ENCODE measurements around the gene TMEM201.
"Not testable (repeated sequence)": the region's sequence is repeated elsewhere in the genome, so short reads cannot be mapped to it uniquely, and the experiment has no call there.

Gene TMEM201

DNA sequence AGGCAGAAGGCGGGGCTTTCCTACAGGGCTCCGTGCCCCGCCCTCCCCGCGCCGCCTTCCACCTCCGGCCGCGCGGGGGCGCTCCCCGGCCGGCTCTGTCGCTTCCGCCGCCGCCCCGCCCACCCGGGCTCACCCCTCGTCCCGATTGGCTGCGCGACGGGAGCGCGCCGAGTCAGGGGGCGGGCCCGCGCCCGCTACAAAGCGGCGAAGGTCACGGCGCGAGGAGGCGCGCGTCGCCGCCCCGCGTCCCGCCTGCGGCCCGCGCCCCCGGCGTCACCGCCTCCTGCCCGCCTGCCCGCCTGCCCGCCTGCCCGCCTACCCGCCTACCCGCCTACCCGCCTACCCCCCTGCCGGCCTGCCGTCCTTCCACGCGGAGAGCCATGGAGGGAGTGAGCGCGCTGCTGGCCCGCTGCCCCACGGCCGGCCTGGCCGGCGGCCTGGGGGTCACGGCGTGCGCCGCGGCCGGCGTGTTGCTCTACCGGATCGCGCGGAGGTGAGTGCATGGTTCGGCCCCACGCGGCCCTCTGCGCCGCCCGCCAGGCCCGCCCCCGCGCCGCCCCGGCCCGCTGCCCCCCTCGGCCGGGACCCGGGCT is at the start of gene TMEM201:
TSS of gene TMEM201 (plus strand) at position 361 of the 593 bp plus-strand sequence. CDS start at position 381, 20 bp downstream.
- DNase-seq (ENCODE audit: low read depth), result peak; percentile 87

GRCh38 chr1:9539165-9539828 is 49.4 kb upstream of the TMEM201 start, which contains the start of gene SLC25A33:
Gene SLC25A33, plus strand, starts transcription at chr1:9539465. Its CDS starts 227 bp downstream, at chr1:9539692.
- DNase-seq (ENCODE audit: low read depth), result peak; percentile 97

DNA sequence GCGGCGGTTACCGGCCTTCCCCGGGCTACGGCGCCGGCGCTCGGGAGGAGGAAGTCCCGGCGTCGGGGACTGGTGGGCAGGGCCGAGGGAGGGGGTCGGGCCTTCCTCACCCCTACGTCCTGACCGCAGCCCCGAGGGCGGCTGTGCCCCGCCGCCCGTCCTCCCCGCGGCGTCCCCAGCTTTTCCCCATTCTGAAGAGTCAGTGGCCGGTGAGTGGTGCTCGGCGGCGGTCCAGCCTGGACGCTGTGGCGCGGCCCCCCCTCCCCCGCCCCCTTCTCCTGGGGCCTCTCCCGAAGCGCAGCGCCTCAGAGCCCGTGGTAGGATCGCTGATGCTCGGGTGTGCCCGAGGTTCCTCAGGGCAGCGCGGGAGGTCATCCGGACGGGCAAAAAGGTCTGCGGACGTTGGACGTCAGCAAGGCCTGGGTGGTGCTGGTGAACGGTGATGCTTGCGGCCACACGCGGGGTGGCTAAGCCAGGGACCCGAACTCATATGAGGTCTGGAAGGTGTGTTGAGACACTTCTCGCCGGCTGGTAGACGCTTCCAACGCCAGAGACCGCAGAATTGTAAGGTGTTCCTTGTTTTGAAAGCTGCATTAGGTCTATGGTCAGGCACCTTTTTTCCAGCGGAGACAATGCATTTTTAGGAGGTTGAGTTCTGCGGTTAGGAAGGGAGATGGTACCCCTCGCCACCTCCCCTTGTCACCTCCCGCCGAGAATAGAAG is 48.7 kb upstream of the TMEM201 start:
- no peak for DNase-seq (ENCODE audit: low read depth)

DNA sequence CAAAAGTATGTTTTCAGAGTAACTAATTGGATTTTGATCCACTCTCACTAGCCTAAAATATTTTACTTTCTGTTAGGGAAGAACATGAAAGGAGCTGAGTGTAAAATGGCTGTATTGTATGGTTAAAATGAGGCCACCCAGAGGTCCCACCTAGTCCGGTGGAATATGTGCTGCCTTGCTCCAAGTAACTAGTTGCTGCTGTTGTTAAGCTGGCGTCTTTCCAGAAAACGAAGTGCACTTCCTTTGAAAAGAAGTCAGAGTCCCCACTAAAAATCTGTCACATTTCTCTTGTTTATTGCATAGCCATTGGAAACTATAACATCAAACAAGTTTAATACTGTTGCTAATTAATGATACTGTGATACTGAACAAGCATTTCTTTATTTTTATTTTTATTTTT is 46.3 kb upstream of the TMEM201 start:
- DNase-seq (ENCODE audit: low read depth), result no peak

- DNase-seq (ENCODE audit: low read depth), result no peak
Measured at GRCh38 chr1:9544926-9545325, 43.8 kb upstream of the TMEM201 start.

DNA sequence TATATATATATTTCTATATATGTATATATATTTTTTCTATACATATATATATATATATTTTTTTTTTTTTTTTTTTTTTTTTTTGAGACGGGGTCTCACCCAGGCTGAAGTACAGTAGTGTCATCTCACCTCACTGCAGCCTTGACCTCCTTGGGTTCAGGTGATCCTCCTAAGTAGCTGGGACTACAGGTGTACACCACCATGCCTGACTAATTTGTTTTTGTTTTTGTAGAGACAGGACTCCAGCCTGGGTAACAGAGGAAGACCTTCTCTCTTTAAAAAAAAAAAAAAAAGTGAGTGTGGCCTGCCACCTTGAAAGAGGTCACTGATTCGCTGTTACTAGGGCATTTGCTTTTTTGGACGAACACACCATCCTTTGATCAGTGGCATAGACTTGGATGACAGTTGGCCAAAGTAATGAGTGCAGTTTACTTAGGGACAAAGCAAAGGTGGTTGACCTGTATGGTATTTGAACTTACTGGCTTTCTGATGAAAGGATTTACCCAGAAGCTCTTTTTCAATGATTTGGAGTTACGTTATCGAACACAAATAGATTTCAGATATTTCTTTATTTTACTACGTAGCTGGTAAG is 38.7 kb upstream of the TMEM201 start:
- DNase-seq (ENCODE audit: low read depth), result no peak

DNA sequence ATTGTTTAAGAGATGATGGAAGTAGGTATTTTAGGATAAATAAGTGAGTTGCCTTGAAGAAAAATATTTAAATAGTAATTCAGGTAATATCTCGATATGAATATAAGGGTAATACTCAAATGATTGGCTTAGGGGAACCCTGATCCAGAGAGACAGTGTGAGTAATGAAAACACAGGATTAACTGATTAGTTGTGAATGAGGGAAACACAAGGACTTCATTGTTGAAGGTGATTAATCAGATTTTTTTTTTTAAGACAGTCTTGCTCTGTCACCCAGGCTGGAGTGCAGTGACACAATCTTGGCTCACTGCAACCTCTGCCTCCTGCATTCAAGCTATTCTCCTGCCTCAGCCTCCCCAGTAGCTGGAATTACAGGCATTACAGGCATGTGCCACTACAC is 36.7 kb upstream of the TMEM201 start:
- no peak for DNase-seq (ENCODE audit: low read depth)

DNA sequence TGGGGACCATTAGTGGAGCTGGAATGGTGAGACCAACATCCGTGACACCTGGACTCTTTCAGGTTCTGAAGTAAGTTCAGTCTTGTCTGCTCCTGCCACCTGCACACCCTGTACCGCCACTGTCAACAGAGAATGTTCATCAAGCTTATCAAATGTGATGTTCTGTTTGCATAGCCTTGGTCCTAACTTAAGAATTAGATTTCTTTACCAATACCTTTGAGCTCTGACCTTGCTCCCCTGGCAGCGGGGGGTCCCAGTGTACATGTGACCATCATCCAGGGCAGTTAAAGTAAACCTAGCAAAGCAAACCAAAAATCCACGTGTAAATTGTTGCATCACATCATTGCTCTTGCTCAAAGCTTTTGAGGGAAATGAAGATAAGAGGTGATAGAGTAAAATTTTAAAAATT is 35.0 kb upstream of the TMEM201 start:
- DNase-seq (ENCODE audit: low read depth), result no peak

- no peak for DNase-seq (ENCODE audit: low read depth)
Measured at GRCh38 chr1:9555942-9556341, 32.8 kb upstream of the TMEM201 start.

GRCh38 chr1:9557624-9558023 is 31.1 kb upstream of the TMEM201 start:
- DNase-seq (ENCODE audit: low read depth), result no peak

DNA sequence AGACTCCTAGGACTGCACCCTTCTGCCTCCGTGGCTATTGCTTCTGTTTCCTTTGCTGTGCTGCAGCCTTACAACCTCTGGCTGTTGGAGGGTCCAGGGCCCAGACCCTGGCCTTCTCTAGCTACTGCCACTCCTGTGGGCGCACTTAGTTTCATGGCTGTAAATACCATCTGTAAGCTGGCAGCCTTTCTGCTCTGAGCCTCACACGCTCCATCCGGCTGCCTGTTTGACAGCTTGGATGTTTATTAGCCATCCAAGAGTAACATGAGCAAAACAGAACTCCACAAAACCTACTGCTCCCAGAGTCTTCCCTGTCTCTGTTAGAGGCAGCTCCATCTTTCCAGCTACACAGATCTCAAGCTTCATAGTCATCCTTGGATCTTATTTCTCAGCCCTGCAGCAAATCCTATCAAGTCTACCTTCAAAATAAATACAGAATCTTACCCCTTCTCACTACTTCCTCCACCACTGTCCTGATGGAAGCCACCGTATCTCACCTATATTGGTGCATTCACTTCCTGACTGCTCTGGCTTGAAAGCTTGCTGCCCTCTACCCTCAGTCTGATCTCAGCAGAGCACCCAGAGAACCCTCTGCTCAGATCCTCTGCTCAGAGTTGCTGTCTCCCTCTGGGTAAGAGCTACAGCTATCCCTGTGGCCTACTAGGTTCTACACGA is 30.3 kb upstream of the TMEM201 start:
- DNase-seq (ENCODE audit: low read depth), result no peak

DNA sequence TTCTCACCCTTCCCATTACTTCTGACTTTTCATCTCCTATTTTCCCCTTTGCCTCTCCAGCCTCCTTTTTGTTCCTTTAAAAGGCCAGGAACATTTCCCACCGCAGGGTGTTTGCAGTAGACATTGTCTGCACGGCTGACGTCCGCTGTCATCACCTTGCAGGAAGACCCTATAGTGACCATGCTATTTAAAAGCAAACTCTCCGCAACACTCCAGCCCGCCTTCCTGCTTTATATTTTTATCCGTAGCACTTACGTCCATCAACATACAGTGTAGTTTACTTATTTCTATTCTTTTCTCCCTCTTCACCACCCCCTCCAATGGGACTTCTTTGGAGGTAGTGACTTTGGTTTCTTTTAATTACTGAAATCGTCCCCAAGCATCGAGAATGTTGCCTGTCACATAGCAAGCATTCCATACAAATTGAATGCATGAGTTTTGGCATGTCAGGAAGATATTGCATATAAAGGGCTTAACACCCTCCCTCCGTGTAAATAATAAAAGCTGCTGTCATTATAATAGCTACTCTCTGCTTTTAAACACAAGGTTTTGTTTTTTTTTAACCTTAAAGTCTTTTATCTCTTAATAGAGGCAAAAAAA is 29.7 kb upstream of the TMEM201 start:
- DNase-seq (ENCODE audit: low read depth), result no peak

GRCh38 chr1:9559673-9560072 is 29.0 kb upstream of the TMEM201 start:
- DNase-seq (ENCODE audit: low read depth), result no peak

DNA sequence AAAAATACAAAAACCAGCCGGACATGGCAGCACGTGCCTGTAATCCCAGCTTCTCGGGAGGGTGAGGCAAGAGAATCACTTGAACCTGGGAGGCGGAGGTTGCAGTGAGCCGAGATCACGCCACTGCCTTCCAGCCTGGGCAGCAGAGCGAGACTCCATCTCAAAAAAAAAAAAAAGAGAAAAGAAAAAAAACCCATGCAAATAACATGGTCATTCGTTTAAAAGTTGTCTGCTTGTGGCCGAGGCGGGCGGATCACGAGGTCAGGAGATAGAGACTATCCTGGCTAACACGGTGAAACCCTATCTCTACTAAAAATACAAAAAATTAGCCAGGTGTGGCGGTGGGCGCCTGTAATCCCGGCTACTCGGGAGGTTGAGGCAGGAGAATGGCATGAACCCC is 28.6 kb upstream of the TMEM201 start:
- not testable (repeated sequence) for DNase-seq (ENCODE audit: low read depth)

DNA sequence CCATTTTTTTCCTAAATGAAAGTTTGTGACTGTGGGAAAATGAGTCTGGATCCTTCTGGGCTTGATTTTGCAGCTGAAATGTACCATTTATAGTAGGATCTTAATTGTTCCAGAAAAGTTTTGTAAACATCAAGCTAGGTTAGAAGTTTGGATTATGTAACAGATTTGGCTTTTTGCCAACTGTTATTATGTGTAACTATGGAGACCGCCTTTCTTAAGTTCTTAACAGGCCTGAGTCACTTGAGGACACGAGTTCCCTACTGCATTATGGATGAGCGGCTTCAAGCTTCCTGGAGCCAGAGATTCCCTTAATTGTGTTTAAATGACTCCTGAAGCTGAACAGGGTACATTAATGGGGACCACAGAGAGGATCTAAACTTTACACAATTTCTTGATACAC is 27.3 kb upstream of the TMEM201 start:
- no peak for DNase-seq (ENCODE audit: low read depth)

DNA sequence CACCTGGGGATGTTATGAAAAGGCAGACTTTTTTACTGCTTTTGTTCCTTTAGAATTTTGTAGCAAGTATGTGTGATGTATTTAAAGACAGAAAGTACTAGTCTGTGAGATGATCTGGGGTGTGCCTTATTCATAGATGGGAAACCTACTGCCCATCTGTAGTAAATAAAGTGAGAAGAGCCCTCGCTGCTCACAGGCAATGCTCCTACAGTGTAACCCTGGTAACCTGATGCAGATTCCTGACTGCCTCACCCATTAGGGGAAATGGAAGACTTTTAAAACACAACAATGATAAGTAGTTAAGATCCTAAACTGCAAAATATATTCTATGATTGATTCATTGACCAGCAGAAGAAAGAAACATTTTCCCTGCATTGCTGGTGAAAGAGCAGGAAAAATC is 19.4 kb upstream of the TMEM201 start:
- DNase-seq (ENCODE audit: low read depth), result no peak

DNA sequence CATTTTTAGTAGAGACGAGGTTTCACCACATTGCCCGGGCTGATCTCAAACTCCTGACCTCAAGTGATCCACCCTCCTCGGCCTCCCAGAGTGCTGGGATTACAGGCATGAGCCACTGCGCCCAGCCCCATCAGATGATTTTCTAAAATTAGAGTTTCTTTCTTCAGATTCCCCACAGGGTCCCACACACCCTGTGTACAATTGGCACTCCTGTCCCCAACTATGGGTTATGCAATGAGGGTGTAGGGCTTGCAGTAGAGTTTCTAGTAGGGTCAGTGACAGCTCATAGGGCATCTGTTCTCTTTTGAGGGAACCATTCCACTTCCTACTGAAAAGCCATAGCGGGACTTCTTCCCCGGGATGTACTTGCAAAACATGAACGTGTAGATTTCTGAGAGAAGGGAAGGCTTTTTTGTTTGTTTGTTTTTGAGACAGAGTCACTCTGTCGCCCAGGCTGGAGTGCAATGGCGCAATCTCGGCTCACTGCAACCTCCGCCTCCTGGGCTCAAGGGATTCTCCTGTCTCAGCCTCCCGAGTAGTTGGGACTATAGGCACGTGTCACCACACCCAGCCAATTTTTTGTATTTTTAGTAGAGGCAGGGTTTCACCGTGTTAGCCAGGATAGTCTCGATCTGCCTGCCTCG is 17.7 kb upstream of the TMEM201 start:
- DNase-seq (ENCODE audit: low read depth), result not testable (repeated sequence)

- no peak for DNase-seq (ENCODE audit: low read depth)
Measured at GRCh38 chr1:9573723-9574122, 15.0 kb upstream of the TMEM201 start.

DNA sequence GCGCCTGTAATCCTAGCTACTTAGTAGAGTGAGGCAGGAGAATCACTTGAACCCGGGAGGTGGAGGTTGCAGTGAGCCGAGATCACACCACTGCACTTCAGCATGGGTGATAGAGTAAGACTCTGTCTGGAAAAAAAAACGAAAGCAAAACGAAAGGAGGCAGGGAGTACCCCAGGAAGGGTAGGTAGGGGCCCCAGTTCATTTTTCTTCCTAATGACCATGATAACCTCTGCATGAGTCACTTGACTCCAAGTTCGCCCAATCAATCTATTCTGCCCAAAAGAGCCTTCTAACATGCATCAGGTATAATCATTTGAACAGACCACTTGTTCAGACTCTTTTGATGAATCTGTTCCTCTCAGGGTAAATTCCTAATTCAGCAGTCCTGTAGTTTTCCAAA is 13.2 kb upstream of the TMEM201 start:
- no peak for DNase-seq (ENCODE audit: low read depth)

GRCh38 chr1:9576903-9577302 is 11.8 kb upstream of the TMEM201 start:
- DNase-seq (ENCODE audit: low read depth), result no peak

DNA sequence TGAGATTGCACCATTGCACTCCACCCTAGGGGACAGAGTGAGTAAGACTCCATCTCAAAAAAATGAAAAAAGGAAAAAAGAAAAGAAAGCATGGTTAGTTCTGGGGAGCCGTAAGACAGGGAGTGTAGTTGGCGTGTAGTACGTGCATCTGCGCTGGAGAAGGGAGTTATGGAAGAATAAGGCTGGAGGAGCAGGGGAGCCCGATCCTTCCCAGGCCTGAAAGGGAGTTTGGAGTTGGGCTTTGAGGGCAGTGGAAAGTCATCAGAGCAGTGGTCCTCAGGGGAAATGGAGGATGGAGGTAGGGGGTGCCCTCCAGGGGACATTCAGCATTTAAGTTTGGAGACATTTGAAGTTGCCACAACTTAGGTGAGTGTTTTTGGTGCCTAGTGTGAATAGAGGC is 11.3 kb upstream of the TMEM201 start:
- DNase-seq (ENCODE audit: low read depth), result no peak
